8988T (cell line): ENCODE results near the gene BCAS2.
A peak's percentile ranks its signal among the peaks of the same experiment; 100 is the strongest.
"Not testable (repeated sequence)": the region's sequence is repeated elsewhere in the genome, so short reads cannot be mapped to it uniquely, and the experiment has no call there.

Experiments
- DNase-seq: peaks from one replicate; pipeline ENCODE4 v3.0.0; 2011

BCAS2 gene

DNA sequence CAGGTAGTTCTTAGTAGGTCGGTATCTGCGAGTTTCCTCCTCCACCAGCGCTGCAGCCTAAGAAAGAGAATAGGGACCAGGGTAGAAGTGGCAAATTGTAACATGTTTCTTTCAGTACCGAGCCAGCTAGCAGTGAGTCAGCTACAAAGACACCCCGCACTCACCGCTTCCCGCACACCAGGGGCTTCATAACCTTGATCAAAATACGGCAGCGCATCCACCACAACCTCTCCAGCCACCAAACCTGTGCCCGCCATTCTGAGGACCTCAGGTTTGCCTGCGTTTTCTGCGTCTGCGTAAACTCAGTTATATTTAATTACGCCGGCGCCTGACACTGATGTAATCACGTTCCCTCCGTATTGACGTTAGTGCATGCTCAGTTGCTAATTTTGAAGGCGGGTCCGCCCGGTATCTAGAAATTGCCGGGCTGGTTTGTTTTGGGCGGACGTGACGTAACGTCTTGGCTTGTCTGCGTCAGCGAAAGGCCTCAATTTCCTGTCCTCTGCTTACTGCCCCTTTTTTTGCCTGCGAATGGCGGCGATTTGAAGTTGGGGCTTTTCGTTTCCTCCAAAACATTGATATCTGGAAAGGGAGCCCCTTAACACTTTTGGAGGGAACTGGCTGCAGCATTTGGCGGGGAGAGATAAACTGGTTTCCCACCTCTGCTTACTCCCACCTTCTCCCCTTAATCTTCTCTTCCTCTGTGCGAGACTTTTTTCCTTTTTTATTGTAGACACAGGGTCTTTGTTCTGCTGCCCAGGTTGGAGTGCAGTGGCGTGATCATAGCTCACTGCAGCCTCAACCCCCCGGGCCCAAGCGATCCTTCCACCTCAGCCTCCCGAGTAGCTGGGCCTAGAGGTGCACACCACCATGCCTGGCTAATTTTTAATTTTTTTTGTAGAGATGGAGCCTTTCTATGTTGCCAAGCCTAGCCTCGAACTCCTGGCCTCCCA, at the start of gene BCAS2:
BCAS2 (minus strand) TSS at position 281 of the 953 bp plus-strand sequence; CDS start at position 257, 24 bp downstream.
- DNase-seq: peak; percentile 43

DNA sequence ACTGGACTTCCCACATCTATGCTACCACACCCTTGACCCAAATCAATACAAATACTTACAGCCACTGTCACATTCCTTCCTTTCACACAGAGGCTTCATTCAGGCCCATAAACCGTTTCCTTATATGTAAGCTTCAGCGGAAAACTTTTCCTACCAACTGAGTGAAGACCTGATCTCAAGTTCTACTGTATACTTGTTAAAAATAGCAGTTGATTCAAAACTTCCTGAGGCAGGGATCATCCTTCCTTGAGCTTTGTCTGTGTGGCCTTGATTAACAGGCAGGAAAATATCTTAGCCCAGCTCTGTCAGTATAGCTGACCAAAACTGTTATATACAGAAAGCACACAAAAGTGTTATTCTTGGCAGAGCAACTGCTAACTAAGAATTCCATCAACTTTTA, 45.7 kb upstream of the BCAS2 start:
- DNase-seq: no peak

DNA sequence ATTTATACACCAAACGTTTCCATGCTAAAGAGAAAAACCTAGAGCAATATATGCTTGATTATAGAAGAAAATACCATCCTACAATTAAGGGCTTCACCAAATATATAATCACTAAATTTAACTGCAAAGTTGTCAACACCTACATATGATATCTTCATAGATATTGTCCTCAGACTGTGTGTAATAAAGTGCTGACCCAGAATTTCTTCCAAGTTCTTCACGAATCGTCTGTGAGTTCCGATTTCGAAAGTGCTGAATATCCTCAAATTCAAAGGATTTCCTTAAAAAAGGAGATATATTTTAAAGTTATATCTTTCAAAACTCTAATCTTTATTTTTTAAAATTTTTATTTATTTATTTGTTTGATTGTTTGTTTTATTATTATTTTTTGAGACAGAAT, 41.9 kb upstream of the BCAS2 start:
- no peak for DNase-seq

DNA sequence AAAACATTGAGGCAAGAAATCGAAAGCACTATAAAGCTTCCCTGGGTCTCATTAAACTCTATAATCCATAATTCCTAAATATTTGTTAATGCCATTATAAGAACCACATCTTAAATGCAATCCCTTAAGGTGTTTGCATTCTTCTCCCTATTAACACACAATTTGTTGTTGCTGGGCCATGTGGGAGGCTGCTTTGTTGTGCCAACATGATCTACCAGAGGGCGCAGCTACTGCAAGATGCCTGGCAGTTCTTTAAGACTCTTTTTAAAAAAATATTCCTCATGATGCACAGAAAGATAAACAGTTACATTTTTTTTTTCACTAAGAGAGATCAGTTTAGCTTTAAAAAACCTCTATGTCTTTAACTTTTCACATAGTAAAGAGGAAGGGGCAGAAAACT, 39.0 kb upstream of the BCAS2 start:
- no peak for DNase-seq

DNA sequence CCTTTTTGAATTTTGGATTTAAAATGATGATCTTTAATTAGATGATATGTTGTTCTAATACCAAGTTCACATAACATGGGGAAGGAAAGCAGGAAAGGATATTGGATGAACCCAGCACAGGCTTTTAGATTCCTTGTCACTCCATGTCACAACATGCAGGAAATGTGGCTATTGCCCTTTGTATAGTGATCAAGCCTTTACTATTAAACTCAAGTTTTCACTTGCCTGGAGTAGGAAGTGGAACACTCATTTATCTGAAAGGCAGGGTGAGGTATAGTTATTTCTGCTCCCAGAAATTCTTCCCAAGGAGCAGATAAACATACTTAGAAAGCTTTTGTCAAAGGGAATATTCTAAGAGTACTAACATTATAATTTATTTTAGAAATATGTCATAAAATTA, 37.2 kb upstream of the BCAS2 start:
- DNase-seq: no peak

DNA sequence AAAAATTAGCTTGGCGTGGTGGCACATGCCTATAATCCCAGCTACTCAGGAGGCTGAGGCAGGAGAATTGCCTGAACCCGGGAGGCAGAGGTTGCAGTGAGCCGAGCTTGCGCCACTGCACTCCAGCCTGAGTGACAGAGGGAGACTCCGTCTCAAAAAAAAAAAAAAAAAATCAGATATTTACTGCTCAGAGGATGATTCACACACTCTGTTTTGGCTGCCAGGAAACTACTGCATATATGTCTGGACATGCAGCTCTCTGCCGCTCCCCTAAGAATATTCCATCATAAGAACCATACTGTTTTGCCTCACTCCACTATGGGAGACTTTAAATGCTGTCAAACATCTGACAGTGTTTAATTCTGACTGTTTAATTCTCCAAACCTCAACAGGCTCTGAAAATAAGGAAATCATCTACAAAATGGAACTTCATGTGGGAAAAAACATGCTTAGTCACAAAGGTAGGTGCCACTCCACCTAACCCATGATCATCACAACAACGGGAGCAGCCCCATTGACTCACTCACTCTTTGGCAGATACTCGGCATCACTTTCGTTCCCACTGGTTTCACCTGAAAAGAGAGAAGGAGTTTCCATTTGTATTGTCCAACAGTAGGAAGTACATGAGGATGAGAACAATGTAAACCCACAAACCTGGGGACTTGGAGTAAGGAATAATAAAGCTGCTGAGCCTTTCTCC, 29.3 kb upstream of the BCAS2 start:
- DNase-seq: no peak

DNA sequence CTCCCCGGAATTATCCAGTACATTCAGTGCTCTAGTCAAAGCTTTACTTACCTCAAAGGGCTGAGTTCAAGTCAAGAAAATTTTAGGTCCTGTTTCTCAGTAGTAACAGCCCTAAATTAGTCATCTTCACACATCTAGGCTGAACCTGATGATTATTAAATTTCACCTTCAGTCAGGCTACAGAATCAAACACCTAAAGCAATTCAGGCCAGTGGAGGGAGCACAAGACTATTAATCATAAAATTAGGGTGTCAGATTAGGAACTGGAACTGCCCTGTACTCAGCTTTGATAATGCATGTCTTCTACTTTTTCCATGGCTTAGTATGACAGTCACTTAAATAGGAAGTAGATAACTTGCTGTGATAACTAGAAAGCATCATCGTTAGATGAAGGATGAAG, 28.4 kb upstream of the BCAS2 start:
- DNase-seq: no peak

DNA sequence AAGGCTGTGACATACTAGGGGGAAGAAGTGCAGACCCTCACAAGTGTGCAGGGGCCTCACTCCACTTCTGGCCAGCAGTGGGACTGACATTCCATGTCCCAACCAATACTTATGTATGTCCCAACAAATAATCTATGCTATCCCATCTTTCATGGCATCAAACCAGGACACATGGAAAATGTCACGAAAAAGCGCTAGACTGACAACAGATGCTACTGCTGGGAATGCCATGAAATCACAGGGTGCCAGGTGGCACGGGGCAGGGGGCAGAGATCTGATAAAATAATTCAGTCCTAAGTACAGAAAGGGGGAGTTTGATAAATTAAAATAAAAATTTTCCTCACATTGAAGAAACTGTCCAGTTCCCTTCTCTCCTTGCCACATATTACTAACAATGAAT, 27.6 kb upstream of the BCAS2 start:
- DNase-seq: no peak

DNA sequence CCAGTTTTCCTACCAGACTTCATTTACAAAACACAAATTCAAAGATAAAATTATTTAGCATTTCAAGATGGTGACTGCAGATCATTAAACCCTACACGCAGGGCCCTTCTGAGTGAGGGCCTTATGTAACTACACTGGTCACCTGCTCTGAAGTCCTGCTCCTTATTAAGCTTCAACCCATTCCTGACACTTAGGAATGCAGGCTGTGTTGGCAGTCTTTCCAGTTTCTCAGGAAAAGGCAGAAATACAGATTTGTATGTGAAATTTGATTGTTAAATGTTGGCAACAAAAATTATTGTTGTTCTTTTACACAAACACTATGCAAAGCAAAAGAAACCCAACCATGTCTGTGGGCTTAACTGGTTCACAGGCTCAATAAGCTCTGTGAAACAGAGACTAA, 25.8 kb upstream of the BCAS2 start:
- DNase-seq: no peak

DNA sequence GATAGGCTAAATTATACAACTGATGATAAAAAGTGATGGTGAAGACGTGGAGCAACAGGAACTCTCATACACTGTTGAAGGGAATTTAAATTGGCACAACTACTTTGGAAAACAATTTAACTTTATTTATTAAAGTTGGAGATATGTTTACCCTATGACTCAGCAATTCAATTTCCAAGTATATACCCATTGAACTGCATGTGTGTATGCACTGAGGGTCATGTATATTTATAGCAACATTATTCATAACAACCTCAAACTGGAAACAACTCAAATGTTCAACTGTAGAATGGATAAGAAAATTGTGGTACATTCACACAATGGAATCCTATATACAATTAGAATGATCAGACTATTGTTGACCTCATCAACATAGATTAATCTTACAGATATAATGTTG, 16.5 kb upstream of the BCAS2 start:
- DNase-seq: no peak

DNA sequence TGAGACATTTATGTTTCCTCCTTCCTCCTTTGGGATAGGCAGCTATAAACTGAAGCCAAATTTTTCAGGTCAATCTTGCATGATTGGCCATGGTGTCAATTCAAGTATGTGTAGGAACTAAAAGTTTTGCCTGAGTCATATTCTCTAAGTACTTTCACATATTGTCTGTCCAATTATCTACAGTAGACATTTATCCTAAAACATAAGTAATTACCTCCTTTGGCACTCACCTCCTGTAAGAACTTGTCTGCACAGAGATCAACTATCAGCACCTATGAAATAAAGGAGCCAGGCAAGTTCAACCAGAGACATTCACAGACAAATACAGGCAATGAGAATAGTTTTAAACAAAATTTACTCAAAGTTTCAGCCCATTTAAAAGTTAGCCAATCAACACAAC, 14.2 kb upstream of the BCAS2 start:
- no peak for DNase-seq

DNA sequence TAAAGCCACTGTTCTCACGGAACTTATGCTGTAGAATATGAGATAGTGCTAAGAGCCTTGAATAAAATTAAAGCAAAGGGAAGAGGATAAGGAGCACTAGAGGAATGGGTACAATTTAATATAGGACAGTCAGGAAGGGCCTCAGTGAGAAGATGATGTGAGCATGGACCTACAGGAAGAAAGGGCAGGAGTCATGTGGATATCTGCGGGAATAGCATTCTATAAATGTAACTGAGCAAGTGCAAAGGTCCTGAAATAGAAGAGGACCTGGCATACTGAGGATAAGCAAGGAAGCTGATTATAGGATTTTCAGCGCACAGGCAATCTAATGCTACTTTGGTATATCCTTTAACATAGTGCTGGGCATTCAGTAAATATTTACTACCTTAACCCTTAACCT, 12.6 kb upstream of the BCAS2 start:
- no peak for DNase-seq

DNA sequence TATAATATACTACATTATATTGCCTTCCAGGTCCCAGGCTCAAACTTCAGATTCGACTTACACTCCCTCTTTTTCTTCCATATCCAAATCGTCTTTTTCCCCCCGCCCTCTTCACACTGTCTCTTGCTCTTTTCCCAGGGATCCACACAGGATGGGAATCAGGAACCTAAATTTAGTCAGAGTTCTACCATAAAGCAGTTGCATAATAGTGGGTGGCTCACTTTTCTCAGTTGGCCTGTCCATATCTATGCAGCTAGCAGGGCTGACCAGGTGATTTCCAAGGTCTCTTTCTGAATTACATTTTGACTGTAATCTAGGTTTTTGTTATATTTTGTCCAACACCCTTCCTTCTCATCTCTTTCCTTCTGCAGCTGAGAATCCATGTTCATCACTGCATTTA, 7.7 kb upstream of the BCAS2 start:
- DNase-seq: no peak

DNA sequence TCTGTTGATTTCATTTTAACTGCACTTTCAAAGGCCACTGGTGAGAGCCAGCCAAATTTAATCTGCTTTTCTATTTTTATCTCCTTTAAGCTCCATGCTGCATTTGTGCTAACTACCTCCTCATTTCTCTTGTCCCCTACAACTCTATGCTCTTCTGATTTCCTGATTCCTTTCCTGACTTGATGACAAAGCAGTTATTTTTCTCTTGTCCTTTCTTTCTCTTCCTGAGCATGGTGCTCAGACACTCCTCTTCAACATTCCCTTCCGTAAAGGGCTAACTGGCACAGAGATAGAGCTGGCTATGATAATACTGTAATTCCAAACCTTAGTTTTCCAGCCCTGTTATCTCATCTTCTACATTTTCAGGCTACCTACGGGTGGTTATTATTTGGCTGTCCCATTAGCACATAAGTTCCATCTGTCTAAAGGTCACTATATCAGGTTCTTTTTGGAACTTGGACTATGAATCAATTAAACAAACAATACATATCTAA, 6.8 kb upstream of the BCAS2 start:
- no peak for DNase-seq

DNA sequence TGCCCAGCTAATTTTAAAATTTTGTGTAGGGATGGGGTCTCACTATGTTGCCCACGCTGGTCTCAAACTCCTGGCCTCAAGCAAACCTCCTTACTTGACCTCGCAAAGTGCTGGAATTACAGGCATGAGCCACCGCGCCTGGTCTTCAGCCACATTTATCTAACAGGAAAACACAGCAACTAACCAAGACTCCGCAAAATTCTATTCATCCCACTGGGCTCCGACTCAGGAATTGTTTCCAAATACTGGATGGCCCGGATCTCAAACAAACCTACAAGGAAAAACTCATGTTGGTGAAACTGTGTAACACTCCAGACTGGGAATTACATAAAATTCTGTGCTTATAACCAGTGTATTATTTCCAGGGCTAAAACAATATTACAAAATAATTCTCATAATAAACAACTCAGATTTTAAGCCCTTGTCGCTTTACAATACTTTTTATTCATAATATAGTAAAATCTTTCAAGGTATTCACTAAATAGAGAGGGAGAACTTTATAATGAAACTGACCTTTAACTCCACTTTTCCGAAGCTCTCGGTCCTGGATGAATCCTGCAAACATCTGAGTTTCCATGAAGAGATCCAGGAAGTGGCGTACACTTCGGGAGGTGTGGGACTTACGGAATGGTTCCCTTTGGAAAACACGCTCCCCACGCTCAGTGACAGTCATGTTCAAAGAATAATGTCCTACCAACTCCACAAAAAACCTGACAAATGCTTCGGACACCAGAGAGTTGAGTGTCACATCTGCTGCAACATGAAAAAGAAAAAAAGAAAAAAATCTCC, 6.0 kb upstream of the BCAS2 start:
- DNase-seq: no peak

DNA sequence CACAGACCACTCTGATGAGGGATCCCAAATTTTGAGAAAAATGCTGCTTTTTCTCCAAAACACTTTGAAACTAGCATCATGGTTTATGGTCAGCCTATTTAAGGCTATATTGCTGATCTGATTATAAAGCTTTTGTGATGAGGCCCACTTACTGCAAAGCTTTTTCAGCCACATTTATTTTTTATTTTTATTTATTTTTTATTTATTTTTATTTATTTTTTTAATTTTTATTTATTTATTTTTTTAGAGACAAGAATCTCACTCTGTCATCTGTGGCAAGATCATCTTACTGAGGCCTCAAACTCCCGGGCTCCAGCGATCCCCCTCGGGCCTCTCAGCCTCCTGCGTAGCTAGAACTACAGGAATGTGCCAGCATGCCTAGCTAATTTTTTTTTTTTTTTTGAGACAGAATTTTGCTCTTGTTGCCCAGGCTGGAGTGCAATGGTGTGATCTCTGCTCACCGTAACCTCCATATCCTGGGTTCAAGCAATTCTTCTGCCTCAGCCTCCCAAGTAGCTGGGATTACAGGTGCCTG, 5.2 kb upstream of the BCAS2 start:
- no peak for DNase-seq

DNA sequence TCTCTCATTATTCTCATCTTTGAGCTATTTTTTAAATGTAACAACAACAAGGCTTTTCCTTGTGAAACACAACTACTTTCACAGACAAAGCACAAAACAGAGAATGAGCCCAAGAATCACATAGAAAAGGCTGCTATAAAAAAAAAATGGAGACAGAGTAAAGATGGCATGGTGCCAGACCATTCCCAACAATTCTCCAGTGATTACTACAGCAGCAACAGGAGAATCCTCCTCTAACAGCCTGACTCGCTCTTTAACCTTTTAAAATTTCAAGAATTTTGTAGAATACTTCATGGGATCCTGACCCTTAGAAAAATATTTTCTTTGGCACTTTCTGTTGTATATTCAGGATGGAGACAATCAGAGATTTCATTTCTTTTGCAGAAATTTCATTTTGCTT, 3.8 kb upstream of the BCAS2 start:
- DNase-seq: no peak

DNA sequence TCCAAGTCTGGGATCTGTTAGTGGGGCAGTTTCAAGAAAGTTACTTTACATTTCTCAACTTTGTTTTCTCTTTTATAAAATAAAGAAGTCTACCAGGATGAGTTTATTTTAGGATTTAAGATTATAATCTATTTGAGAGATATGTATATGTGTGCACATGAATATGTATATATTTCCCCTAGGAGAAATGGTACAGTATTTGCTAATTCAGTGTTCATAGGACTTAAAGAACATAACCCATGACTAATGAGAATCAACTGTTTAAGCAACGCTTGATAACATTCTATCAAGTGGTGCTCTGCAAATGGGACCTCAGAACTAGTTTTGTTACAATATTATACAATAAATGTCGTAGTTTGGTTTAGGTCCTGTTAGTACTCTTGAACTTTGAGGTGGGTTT, 7.0 kb downstream of the BCAS2 start:
- DNase-seq: no peak

DNA sequence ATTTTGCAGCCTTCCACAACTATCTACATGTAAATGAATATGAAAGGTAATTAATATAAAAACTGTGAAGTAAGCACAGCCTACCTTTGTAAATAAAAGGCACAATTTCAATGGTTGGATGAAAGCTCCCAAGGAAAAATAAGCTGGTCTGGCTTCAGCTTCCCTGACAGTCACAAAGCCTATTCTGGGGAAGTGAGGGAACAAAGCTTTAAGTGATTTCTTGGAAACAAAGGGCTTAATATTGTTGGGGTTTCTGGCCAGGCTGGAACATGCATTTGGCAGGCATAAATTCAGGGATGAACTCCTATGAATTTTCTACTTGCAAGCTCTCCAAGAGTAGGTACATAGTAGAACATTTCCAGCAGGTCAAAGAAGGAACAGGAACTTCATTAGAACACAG, 17.3 kb downstream of the BCAS2 start:
- no peak for DNase-seq

DNA sequence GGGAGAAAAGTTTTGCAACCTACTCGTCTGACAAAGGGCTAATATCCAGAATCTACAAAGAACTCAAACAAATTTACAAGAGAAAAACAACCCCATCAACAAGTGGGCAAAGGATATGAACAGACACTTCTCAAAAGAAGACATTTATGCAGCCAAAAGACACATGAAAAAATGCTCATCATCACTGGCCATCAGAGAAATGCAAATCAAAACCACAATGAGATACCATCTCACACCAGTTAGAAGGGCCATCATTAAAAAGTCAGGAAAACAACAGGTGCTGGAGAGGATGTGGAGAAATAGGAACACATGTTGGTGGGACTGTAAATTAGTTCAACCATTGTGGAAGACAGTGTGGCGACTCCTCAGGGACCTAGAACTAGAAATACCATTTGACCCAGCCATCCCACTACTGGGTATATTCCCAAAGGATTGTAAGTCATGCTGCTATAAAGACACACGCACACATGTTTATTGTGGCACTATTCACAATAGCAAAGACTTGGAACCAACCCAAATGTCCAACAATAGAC, 18.4 kb downstream of the BCAS2 start:
- DNase-seq: not testable (repeated sequence)

DNA sequence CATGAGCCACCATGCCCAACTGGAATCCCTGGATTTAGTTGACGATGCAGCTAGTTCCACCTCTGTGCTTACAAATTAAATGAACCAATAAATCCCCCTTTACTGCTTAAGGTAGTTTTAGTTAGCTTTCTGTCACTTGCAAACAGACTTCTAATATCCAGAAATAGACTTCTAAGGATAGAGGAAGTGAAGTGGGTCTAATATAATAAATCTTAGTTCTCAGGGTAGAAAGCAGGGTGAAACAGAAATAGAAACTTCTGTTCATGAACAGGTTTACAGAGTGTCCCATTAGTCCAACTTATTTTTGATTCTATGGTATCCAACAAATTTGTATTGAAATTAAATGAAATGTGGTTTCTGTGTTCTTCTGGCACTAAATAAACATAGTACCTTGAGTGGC, 20.1 kb downstream of the BCAS2 start:
- no peak for DNase-seq

DNA sequence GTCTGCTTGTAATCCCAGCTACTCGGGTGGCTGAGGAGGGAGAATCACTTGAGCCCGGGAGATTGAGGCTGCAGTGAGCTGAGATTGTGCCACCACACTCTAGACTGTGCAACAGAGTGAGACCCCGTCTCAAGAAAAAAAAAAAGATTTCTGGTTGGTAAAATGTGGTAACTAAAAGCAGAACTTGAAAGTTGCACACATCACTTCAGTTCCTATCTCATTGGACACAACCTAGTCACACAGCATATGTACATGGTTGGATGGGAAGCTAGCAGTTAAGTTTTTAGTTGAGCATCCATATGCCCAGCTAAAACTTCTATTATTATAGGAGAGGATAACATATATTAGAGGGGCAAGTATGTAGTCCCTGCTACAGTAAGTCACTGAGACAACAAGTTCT, 22.1 kb downstream of the BCAS2 start:
- no peak for DNase-seq

DNA sequence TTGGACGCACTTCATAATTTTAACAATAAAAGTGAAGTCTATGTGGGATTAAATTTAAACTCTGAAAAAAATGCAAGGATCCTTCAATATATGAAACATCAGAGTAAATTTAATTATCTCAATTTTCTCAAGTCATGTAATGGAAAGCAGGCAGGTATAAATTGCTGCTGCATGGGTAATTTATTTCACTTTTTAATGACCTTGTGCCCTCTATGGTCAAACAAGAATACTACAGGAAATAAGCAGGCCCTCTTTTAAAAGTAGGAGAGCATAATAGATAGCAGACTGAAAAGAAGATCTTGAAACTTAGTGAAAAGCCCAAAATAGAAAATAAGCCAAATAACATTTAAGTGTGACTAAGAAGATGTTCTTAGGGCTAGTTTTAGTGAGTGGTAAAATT, 22.9 kb downstream of the BCAS2 start:
- no peak for DNase-seq
